Hematopoietic multipotent progenitor cell (in vitro differentiated cells): ENCODE data around the gene PIK3CG. TPM values are rescaled to one million over a fixed set of nuclear protein-coding genes. Genes with fewer than 3 reads are reported as not detected.
A peak's percentile ranks its signal among the peaks of the same experiment; 100 is the strongest.
"Not testable (repeated sequence)": the region's sequence is repeated elsewhere in the genome, so short reads cannot be mapped to it uniquely, and the experiment has no call there.

ENCODE experiments used
- DNase-seq, 3 donors: peaks; one replicate each; pipeline ENCODE4 v3.0.0-alpha.2; 2011 to 2015; ENCODE audit warnings: low read depth in 2 of 3, low spot score in 2 of 3
- total RNA-seq: library from RNA; depleted of rRNA; stranded (reverse); fragments of >200 nt; gene quantifications from one replicate; pipeline ENCODE4 v1.2.3, GENCODE V29; 2012

The PIK3CG gene
- total RNA-seq, 1 donor = 51.2 TPM

DNA sequence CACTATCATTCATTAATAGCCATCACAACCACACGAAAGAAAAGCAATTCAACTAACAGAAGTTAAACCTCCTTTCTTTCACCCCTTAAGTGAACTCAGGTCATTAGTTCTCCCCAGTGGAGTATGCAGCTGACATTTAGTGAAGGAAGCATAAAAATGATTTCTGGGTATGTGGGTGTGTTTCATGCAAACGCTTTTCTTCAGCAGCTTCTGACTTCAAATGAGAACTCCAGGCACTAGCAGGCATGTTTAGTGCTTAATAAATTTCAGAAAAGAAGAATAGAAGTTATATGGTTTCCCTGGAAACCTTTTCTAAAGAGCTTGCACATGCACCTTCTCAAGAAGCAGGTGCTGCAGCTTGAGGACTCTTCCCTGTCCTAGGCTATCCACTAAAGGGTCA, 62.5 kb downstream of the PIK3CG start:
- no peak for DNase-seq

DNA sequence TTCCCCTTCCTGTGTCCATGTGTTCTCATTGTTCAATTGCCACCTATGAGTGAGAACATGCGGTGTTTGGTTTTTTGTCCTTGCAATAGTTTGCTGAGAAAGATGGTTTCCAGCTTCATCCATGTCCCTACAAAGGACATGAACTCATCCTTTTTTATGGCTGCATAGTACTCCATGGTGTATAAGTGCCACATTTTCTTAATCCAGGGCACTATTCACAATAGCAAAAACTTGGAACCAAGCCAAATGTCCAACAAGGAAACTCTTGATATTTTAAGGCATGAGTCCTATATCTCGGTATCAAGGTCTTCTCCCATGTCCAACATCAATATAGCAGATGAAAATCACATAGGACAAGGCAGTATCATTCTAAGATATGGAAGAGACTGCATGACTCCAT, 64.5 kb downstream of the PIK3CG start:
- DNase-seq = not testable (repeated sequence)

GRCh38 chr7:106936236-106936635, 71.2 kb downstream of the PIK3CG start:
- no peak for DNase-seq

GRCh38 chr7:106938122-106938521, 73.0 kb downstream of the PIK3CG start:
- not testable (repeated sequence) for DNase-seq

- DNase-seq = no peak
These were observed 73.7 kb downstream of the PIK3CG start for GRCh38 chr7:106938803-106939202.

GRCh38 chr7:106944035-106944665, 79.1 kb downstream of the PIK3CG start:
- no peak for DNase-seq

DNA sequence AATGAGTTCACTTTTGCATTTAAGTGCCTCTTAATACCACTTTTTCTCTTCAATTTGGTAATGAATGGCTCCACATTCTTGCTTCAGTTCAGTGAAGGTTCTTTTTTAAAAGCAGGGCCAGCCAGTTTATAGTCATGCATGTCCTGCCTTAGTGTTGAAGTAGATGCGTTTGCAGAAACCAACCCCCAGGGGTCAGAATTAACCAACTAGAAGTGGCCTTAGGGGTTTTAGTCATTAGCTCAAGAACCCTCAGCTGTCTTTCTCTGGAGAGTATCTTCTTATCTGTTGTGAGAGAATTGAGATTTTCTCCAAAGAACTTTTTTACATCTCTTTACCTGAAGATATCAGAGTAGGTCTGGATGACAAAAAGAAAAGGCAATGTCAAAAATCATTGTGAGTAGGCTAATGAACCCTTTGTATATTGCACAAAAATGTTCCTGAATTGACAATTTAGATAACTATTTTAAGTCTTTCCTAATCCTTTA, 82.2 kb downstream of the PIK3CG start:
- peak; percentile 6 to 87 (median 71) for DNase-seq

DNA sequence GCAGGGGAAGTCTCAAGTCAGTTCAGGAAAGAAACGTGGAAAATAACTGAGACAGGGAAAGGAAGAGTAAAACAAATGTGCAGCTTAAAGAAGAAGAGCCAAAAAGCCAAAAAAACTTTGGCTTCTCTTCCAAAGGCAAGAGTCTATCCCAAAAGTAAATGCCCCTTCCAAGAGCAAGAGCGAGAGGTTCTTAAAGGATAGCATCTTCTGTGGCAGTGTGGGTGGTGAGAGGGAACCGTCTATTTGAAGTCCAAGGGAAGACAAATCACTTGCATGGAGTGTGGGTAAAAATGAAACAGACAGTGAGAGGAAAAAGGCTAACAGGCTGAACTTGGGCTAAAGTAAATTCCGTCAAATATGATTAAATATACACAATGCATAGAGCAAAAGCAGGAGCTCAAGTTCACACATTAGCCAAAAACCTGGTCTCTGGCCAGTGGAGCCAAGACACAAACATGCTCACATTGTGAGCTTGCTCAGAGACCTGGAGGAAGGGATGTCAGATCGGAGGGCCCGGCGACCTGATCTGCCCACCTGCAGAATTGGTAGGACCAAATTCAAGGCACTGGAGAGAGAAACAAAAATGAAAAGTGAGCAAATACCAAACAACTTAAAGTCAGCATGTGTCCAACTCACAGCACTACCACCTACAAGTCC, 87.0 kb downstream of the PIK3CG start:
- no peak for DNase-seq

DNA sequence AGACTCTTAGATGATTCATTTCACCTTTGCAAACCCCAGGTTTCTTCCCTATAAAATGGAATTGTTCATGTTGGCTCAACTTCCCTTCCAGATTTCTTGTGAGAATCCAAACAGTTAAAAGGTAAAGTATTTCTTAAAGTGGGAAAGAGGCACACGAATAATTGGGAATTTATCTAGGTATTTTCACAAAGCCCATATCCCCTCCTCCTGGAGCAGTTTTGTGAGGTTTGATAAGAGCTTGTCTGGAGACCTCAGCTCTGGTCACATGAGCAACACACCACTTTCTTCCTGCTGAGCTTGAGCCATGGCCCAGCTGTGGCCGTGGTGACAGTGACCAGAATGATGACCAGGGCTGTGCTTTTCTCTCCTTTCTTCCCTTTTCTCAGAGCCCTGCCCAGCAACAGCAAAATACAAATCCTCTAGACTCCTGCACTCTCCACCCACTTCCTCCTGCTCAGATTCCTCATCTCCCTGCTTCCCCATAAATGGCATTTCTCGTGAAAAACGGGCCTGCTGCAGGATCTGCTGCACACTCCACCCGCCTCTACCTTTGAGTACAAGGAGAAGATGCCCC, 87.7 kb downstream of the PIK3CG start:
- no peak for DNase-seq

DNA sequence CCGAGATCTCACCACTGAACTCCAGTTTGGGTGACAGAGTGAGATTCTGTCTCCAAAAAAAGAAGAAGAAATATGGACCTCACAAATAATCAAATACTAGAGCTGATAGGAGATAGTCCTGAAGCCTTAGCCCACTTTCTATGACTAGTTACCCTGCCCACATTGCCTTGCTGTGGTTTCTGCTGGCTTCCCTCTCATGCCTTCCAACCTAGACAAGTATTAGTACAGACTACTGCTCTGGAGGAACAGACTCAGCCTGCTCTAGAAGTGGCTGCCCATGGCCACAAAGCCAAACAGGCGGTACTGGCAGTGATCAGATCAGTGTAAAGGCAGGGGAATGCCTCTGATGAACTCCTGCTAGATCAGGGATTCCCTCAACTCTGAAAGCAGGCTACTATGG, 89.8 kb downstream of the PIK3CG start:
- DNase-seq = no peak

GRCh38 chr7:106955857-106956256, 90.8 kb downstream of the PIK3CG start:
- not testable (repeated sequence) for DNase-seq

Other genes with a start within 250 kb of the PIK3CG start
- gene CCDC71L, start 204.1 kb upstream of the PIK3CG start, total RNA-seq = 27.5 TPM
- 13.5 TPM for gene PRKAR2B, start 179.4 kb downstream of the PIK3CG start, total RNA-seq